GM21515 (cell line): ENCODE measurements around the gene GRB10.
"Not testable (repeated sequence)": the region's sequence is repeated elsewhere in the genome, so short reads cannot be mapped to it uniquely, and the experiment has no call there.

Experiments used
- ATAC-seq: cut with Tn5 transposase; IDR thresholded peaks from one replicate; pipeline ENCODE4 v1.9.1; 2021; ENCODE audit not compliant: unreplicated experiment

Gene GRB10

GRCh38 chr7:50590535-50590934 lies 192.2 kb downstream of the GRB10 start:
- ATAC-seq: no peak

- ATAC-seq: no peak
Observed at GRCh38 chr7:50589364-50589763, 193.3 kb downstream of the GRB10 start.

GRCh38 chr7:50588937-50589336 lies 193.8 kb downstream of the GRB10 start:
- ATAC-seq: no peak

GRCh38 chr7:50587737-50588136 lies 195.0 kb downstream of the GRB10 start:
- ATAC-seq: no peak

DNA sequence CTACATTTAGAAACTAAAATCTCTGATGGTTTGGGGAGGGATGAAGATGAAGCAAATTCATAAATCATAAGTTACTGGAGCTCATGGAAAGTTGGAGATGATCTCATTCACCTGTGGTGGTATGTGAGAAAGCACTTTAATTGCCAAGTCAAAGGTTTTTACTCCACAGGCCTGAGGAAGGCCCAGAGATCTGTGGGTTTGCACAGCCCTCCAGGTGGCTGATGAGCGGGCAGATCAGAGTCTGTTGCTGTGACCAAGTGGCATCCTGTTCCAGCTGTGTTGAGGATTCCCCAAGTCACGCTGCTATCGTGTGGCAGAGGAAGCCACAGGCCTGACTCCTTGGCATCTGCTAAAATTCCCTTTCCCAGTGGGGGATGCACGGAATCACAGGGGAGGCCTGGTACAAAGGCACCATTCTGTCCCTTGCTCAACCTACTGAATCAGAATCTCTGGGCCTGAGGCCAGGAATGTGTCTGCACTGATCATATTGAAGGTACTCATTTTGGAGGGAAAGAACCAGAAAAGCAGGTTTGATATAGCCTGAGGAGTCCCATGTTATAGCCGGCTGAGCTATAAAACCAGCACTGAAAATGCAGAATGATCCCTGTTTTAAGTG lies 197.8 kb downstream of the GRB10 start:
- ATAC-seq: no peak

DNA sequence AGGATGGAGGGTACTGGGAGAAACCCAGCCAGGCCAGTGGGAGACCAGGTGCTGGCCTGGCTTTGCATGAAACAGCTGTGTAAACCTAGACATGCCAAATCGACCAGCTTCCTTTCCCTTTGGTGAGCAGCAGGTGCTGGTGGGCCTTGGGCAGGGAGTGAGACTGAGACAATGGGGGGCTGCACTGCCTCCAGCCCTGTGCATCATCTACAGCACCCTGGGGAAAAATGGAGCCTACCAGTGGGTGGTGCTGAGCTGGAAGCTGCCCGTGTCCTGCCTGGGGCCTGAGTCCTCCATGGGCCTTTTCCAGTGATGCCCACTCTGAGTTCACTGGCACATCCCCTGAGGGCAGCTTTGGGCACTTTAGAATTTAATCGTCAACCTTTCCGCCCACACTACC lies 198.3 kb downstream of the GRB10 start:
- ATAC-seq: no peak

DNA sequence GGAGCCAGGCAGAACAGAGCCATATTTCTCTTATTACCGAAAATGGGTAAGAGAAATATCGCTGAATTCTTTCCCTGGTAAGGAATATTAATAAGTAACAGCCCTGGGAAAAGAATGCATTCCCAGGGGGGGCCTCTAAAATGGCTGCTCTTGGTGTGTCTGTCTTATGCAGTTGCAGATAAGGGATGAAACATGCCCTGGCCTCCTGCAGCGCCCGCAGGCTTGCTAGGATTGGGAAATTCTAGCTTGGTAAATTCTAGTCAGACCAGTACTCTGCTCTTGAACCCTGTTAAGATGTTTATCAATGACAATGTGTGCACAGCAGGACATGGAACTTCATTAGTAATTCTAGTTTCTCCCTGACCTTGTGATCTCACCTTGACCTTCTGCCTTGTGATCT lies 199.4 kb downstream of the GRB10 start:
- not testable (repeated sequence) for ATAC-seq

DNA sequence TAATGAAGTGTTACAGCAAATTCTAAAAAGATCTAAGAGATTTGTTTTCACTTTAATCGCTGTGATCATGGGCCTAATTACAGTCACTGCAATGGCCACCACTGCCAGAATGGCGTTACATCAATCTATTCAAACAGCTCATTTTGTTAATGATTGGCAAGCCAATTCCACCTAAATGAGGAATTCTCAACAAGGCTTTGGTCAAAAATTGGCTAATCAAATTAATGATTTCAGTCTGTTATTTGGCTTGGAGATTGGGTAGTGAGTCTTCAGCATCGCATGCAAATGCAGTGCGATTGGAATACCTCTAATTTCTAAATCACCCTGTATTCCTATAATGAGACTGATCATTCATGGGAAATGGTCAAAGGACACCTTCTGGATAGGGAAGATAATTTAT lies 200.4 kb downstream of the GRB10 start:
- not testable (repeated sequence) for ATAC-seq

DNA sequence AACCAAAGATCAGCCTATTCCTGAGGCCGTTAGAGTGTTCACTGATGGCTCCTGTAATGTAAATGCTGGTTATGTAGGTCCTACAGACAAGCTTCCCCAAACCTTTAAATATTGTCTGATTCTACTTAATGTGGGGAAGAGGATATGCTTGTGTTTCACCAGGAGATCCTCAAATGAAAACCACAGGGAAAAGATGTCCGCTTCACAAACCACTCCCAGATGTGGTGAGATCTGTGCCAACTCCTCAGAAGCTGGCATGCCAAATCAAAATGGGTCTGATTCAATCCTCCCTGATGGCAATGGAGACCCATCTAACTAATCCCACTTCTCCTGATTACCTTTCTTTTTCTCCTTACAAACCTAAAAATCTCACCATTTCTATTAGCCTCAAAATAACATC lies 202.0 kb downstream of the GRB10 start:
- ATAC-seq: not testable (repeated sequence)

- no peak for ATAC-seq
Observed at GRCh38 chr7:50580057-50580456, 202.6 kb downstream of the GRB10 start.

GRCh38 chr7:50578105-50578504 lies 204.6 kb downstream of the GRB10 start:
- ATAC-seq: not testable (repeated sequence)

- ATAC-seq: no peak
Observed at GRCh38 chr7:50577569-50577968, 205.1 kb downstream of the GRB10 start.

DNA sequence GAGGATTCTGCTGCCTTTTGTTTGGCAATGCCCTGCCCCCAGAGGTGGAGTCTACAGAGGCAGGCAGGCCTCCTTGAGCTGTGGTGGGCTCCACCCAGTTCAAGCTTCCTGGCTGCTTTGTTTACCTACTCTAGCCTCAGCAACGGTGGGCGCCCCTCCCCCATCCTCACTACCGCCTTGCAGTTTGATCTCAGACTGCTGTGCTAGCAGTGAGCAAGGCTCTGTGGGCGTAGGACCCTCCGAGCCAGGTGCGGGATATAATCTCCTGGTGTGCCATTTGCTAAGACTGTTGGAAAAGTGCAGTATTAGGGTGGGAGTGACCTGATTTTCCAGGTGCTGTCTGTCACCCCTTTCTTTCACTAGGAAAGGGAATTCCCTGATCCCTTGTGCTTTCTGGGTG lies 206.3 kb downstream of the GRB10 start:
- not testable (repeated sequence) for ATAC-seq

- ATAC-seq: no peak
Observed at GRCh38 chr7:50567715-50568261, 214.9 kb downstream of the GRB10 start.

DNA sequence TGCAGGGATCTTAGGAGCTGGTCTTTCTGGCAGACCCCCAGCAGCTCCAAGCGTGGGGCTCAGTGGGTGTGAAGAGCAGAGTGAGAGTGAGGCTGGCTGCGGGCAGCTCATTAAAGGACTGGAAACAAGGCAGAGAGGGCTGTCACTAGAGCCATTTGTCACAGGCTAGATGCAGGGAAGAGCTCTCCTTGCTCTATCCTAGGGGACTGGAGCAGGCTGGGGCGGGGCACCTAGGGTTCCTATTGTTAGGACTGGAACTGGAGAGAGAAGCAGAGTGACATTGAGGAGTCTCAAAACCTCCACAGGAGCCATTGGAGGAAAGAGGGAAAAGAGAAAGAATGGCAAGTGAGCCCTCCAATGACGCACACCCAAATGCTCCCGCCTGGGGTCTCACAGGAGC lies 216.7 kb downstream of the GRB10 start:
- ATAC-seq: no peak

DNA sequence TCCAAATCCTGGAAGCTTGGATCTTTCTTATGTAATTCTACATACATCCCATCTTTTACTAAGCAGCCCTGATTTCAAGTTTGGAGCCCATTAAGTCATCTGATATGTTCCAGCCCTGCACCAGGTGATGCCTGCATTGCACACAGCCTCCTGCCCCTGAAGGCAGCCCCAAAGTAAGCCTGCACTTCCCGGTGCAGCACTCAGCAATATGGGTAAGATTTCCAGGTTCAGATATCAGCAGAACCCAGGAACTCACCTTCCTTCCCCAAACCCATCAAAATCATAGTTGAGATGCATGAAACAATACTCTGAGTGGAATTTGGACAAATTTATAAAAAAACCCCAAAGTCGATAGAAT lies 217.2 kb downstream of the GRB10 start:
- no peak for ATAC-seq

DNA sequence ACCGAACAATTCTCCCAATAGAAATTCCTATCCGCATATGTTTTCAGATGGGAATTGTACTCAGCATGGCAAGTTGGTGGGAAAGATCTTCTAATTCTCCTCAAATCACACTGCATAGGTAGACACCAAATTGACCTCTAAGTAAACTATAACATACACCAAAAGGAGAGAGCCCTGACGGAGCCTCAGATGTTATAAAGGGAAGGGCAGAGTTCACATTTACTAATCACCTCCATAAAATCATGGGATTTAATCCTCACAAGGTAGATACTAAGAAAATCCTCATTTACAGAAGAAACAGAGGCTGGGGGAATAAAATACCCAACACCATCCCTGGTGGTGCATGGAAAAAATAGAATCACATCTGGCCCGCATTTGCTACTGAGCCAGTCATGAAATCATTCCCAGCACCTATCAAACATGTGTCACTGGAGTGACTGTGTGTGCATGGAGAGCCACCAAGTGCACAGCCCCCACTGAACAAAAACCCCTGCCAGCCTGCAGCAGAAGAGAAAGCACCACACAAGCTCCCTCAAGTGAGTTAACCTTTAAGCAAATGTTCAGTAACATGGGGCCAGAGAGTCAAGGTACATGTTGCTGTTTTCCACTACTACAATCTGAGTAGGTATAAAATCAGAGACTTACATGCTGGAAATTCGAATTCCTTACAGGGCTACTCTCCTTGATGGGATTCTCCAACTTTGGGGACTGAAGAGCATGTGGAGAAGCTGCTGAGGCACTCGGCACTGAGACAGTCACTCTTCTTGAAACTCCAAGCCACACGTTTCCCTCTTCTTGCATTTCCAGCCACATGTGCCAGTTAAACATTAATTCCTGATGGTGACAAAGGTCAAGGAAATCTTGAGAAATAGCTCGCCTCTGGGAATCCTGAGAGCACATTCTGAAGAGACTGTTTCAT lies 217.8 kb downstream of the GRB10 start, which contains the start of gene DDC:
DDC (minus strand) TSS at position 766 of the 919 bp plus-strand sequence. CDS start 21,320 bp downstream, outside the sequence.
- no peak for ATAC-seq

GRCh38 chr7:50564171-50564570 lies 218.5 kb downstream of the GRB10 start:
- no peak for ATAC-seq

DNA sequence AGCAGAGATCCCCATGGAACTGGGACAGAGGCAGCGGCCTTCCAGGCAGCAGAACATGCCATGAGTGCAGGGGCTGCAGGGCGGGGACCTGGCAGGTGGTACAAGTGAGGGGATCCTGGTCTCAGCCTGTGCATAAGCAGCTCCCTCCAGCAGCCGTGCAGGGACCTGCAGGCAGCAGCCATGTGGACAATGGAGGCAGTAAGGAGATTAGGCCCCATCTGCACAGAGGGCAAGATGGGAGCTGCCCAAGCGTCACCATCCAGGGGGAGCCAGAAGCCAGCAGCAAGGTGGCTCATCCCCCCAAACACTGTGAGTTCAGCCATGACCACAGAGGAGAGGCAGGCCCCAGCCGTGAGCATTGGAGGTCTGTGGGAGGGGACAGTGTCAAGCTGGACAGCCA lies 220.6 kb downstream of the GRB10 start:
- ATAC-seq: no peak

GRCh38 chr7:50560865-50561351 lies 221.8 kb downstream of the GRB10 start:
- ATAC-seq: no peak

DNA sequence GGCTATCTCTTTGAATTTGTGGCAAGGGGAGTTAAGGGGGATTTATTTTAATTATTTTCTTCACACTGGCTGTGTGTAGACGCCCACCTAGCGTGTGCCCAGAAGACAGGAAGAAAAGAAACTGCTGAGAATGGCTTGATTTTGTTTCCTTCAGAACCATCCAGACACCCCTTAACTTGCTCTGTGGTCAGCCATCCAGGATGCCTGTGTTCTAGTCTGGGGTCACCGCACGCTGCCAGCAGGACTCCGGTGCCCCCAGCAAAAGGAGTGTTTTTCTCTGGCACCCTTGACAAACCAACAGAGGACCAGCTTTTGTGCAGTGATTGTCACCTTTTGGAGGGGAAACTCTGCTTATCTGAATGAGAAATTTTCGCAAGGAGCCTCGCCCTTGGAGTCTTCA lies 222.8 kb downstream of the GRB10 start:
- ATAC-seq: no peak
